IMR-90 (cell line): ENCODE results near the gene SCYGR6. TPM values are rescaled to one million over a fixed set of nuclear protein-coding genes. Genes with fewer than 3 reads are reported as not detected.

Experiments used
- ATAC-seq: fragments of 200-7000 bp; cut with Tn5 transposase; 2 replicates; pipeline ENCODE4 v1.9.1; 2020; ENCODE audit warnings: low read depth, mild to moderate bottlenecking, moderate library complexity
- BruUV-seq: library from RNA; stranded (reverse); fragments of 400-500 nt; replicated peaks from 2 replicates; lab custom pipeline; 2021; lab: Mats Ljungman, UMichigan
- CTCF ChIA-PET: fragments of 300-600 bp; formaldehyde crosslinking; extraction: SDS; loops from one replicate; lab custom pipeline; 2021; ENCODE audit warnings: antibody characterized with exemption; lab: Yijun Ruan, JAX
- POLR2A ChIA-PET: fragments of 300-600 bp; sonication (Branson Sonifier 250); formaldehyde crosslinking; loops from one replicate; lab custom pipeline; 2022; ENCODE audit warnings: antibody characterized with exemption; ENCODE audit not compliant: unreplicated experiment; lab: Charles Lee
- DNase-seq: peaks from one replicate; pipeline ENCODE4 v3.0.0; 2013
- H2AFZ ChIP-seq: replicated peaks from 2 replicates; pipeline ENCODE3; 2013; ENCODE audit warnings: low read length, mild to moderate bottlenecking; ENCODE audit not compliant: poor library complexity
- H2AK5ac ChIP-seq: 2 replicates; pipeline ENCODE4 v1.6.1; 2013; ENCODE audit warnings: low read depth, low read length, inconsistent platforms
- H2AK9ac ChIP-seq: replicated peaks from 2 replicates; pipeline ENCODE3; 2013; ENCODE audit warnings: mild to moderate bottlenecking, low read depth, low read length, moderate library complexity; ENCODE audit not compliant: poor library complexity
- H2BK120ac ChIP-seq: 2 replicates; pipeline ENCODE4 v1.6.1; 2013; ENCODE audit warnings: low read depth, low read length, inconsistent platforms
- H2BK15ac ChIP-seq: 3 replicates; pipeline ENCODE4 v1.6.1; 2013; ENCODE audit warnings: low read depth, low read length, inconsistent platforms
- H2BK20ac ChIP-seq: 2 replicates; pipeline ENCODE4 v1.6.1; 2013; ENCODE audit warnings: low read depth, mild to moderate bottlenecking, inconsistent platforms, low read length, moderate library complexity
- H2BK5ac ChIP-seq: 2 replicates; pipeline ENCODE4 v1.6.1; 2013; ENCODE audit warnings: mild to moderate bottlenecking, low read depth, low read length, inconsistent platforms; ENCODE audit not compliant: poor library complexity, severe bottlenecking
- H3K14ac ChIP-seq: replicated peaks from 2 replicates; pipeline ENCODE4 v1.6.1; 2013; ENCODE audit warnings: low read depth, low read length, inconsistent platforms
- H3K18ac ChIP-seq: 2 replicates; pipeline ENCODE4 v1.6.1; 2013; ENCODE audit warnings: low read depth, low read length, control low read depth
- H3K23ac ChIP-seq: 2 replicates; pipeline ENCODE4 v1.6.1; 2013; ENCODE audit warnings: low read depth, low read length, inconsistent platforms
- H3K27ac ChIP-seq: 2 replicates; pipeline ENCODE4 v1.5.1; 2013; ENCODE audit warnings: mild to moderate bottlenecking, control low read depth, low read length; ENCODE audit not compliant: insufficient read depth
- H3K27me3 ChIP-seq: 2 replicates; pipeline ENCODE4 v1.6.1; 2013; ENCODE audit warnings: low read length; ENCODE audit not compliant: control insufficient read depth, insufficient read depth
- H3K36me3 ChIP-seq: 2 replicates; pipeline ENCODE4 v1.6.1; 2013; ENCODE audit warnings: low read length, mixed read lengths; ENCODE audit not compliant: control insufficient read depth, insufficient read depth
- H3K4ac ChIP-seq: 2 replicates; pipeline ENCODE4 v1.6.1; 2013; ENCODE audit warnings: low read depth, low read length, inconsistent platforms
- H3K4me1 ChIP-seq: 2 replicates; pipeline ENCODE4 v1.6.1; 2013; ENCODE audit warnings: low read length, mixed read lengths; ENCODE audit not compliant: control insufficient read depth, insufficient read depth
- H3K4me2 ChIP-seq: 2 replicates; pipeline ENCODE4 v1.6.1; 2013; ENCODE audit warnings: low read depth, mild to moderate bottlenecking, control low read depth, low read length, moderate library complexity
- H3K4me3 ChIP-seq: 2 replicates; pipeline ENCODE4 v1.5.1; 2013; ENCODE audit warnings: low read depth, mild to moderate bottlenecking, control low read depth, low read length, moderate library complexity; ENCODE audit not compliant: insufficient read depth
- H3K56ac ChIP-seq: 2 replicates; pipeline ENCODE4 v1.6.1; 2013; ENCODE audit warnings: low read length, inconsistent platforms; ENCODE audit not compliant: insufficient read depth; ENCODE audit errors: extremely low read depth
- H3K79me1 ChIP-seq, 2 experiments: 2 replicates each; pipeline ENCODE4 v1.6.1; 2013; ENCODE audit warnings: low read length in 2 of 2, inconsistent platforms in 1 of 2, low read depth in 1 of 2
- H3K9ac ChIP-seq: 2 replicates; pipeline ENCODE4 v1.6.1; 2013; ENCODE audit warnings: low read depth, low read length, control low read depth
- H3K9me1 ChIP-seq: 2 replicates; pipeline ENCODE4 v1.6.1; 2013; ENCODE audit warnings: low read length, inconsistent platforms; ENCODE audit not compliant: insufficient read depth
- H3K9me3 ChIP-seq: 2 replicates; pipeline ENCODE4 v1.6.1; 2013; ENCODE audit warnings: low read length; ENCODE audit not compliant: control insufficient read depth, insufficient read depth
- H4K20me1 ChIP-seq: 2 replicates; pipeline ENCODE4 v1.6.1; 2013; ENCODE audit warnings: low read length, inconsistent platforms; ENCODE audit not compliant: insufficient read depth
- H4K5ac ChIP-seq: 2 replicates; pipeline ENCODE4 v1.6.1; 2013; ENCODE audit warnings: mild to moderate bottlenecking, low read depth, low read length, control low read depth
- H4K8ac ChIP-seq, 2 experiments: 2 replicates each; pipeline ENCODE4 v1.6.1; 2013; ENCODE audit warnings: low read depth in 2 of 2, low read length in 2 of 2, control low read depth in 1 of 2, inconsistent platforms in 1 of 2
- H4K91ac ChIP-seq: 2 replicates; pipeline ENCODE4 v1.6.1; 2013; ENCODE audit warnings: low read depth, low read length, inconsistent platforms; ENCODE audit not compliant: insufficient read depth
- CHD1 ChIP-seq: IDR thresholded peaks from 2 replicates; pipeline ENCODE4 v1.6.1; 2012; ENCODE audit warnings: low read depth, low read length, improper control_type of control experiment
- CTCF ChIP-seq: conservative IDR thresholded peaks from 2 replicates; pipeline ENCODE4 v1.5.1; 2012; ENCODE audit warnings: mild to moderate bottlenecking, low read depth, low read length, improper control_type of control experiment
- ELK1 ChIP-seq: fragments of 150-350 bp; IDR thresholded peaks from 2 replicates; pipeline ENCODE4 v1.6.1; 2016; ENCODE audit warnings: low read depth, mild to moderate bottlenecking, low read length, moderate library complexity, borderline replicate concordance
- MAFK ChIP-seq: IDR thresholded peaks from 2 replicates; pipeline ENCODE4 v1.6.1; 2012; ENCODE audit warnings: low read depth, low read length, improper control_type of control experiment
- MAZ ChIP-seq: IDR thresholded peaks from 2 replicates; pipeline ENCODE4 v1.6.1; 2012; ENCODE audit warnings: low read depth, mild to moderate bottlenecking, low read length, improper control_type of control experiment, moderate library complexity, borderline replicate concordance
- RCOR1 ChIP-seq: IDR thresholded peaks from 2 replicates; pipeline ENCODE4 v1.6.1; 2012; ENCODE audit warnings: mild to moderate bottlenecking, low read length, improper control_type of control experiment; ENCODE audit not compliant: insufficient replicate concordance
- SMC3 ChIP-seq: fragments of 150-350 bp; IDR thresholded peaks from 2 replicates; pipeline ENCODE4 v1.6.1; 2016; ENCODE audit warnings: low read depth, mild to moderate bottlenecking, antibody characterized with exemption, low read length, moderate library complexity
- USF2 ChIP-seq: fragments of 150-350 bp; IDR thresholded peaks from 2 replicates; pipeline ENCODE4 v1.6.1; 2017; ENCODE audit warnings: mild to moderate bottlenecking, antibody characterized with exemption, low read length, low read depth
- WGBS, 2 experiments: methylation state at CpG; one replicate each; pipeline versions ENCODE4 v1.1.5 to v1.1.7; 2013; ENCODE audit warnings: missing lambda C conversion rate in 2 of 2; ENCODE audit not compliant: insufficient read length in 1 of 2; ENCODE audit errors: extremely low coverage in 2 of 2; 5-methylcytosine and 5-hydroxymethylcytosine counted together
- dilution Hi-C: fragments of 300-500 bp; cut with HindIII; formaldehyde crosslinking; loops from one replicate; pipeline ENCODE4 v1.14.3; 2018; ENCODE audit warnings: low sequenced_read_pairs; ENCODE audit not compliant: unreplicated experiment
- in situ Hi-C: fragments of 300-500 bp; cut with MboI; formaldehyde crosslinking; loops from 3 replicates; pipeline ENCODE4 v1.14.3; 2019; ENCODE audit warnings: low sequenced_read_pairs, inconsistent platforms, mixed read lengths
- intact Hi-C: fragments of 100-400 bp; cut with micrococcal nuclease; formaldehyde crosslinking; loops from 2 replicates; pipeline ENCODE4 v1.10.0; 2022
- polyA plus RNA-seq, 3 experiments: library from polyadenylated mRNA; depleted of rRNA; stranded (reverse); fragments of >200 nt; gene quantifications; 2 replicates each; pipeline ENCODE4 v1.2.3, GENCODE V29; 2012; ENCODE audit warnings: low replicate concordance in 1 of 3
- total RNA-seq: library from RNA; depleted of rRNA; stranded (reverse); fragments of >200 nt; gene quantifications from 2 replicates; pipeline ENCODE4 v1.2.3, GENCODE V29; 2012

The SCYGR6 gene
- total and polyA plus RNA-seq, 2 of the 4 experiments (the other 2 are of a cell fraction), result not detected

GRCh38 chr2:227707390-227707789, 17.2 kb downstream of the SCYGR6 start:
- ChIA-PET POLR2A (no interaction called here), CTCF (no interaction called here)
- intact Hi-C loops (no loop called here), in situ Hi-C loops (no loop called here), dilution Hi-C loops (no loop called here)
- ATAC-seq, result no peak
- Histone ChIP-seq H3K4me2 (no peak overlapping the region), H3K56ac (no peak overlapping the region), H3K9me3 (no peaks in the 10 kb centered on the region), H4K8ac (no peak overlapping the region), H2BK5ac (no peak overlapping the region), H3K79me1 (no peaks in the 10 kb centered on the region), H4K91ac (no peak overlapping the region), H3K27me3 (no peaks in the 10 kb centered on the region), H3K36me3 (no peaks in the 10 kb centered on the region), H3K4me1 (no peaks in the 10 kb centered on the region), H2AK9ac (no peak overlapping the region), H2AK5ac (no peak overlapping the region), H3K23ac (no peak overlapping the region), H3K14ac (no peak overlapping the region), H2AFZ (no peak overlapping the region), H3K27ac (no peak overlapping the region), H2BK120ac (no peak overlapping the region), H3K4ac (no peak overlapping the region), H3K4me3 (no peak overlapping the region), H3K9ac (no peak overlapping the region), H2BK15ac (no peak overlapping the region), H3K18ac (no peak overlapping the region), H2BK20ac (no peak overlapping the region), H4K20me1 (no peaks in the 10 kb centered on the region), H3K9me1 (no peaks in the 10 kb centered on the region), H4K5ac (no peak overlapping the region)
- no TSS peak for BruUV-seq
- WGBS, 2 experiments, result no CpG with 5 or more reads among the region's 6 CpGs
- no peak for DNase-seq
- TF ChIP-seq SMC3, result no peak
- TF ChIP-seq CHD1, result no peak
- no peak for TF ChIP-seq CTCF
- no peak for TF ChIP-seq MAFK
- TF ChIP-seq USF2, result no peak
- no peak for TF ChIP-seq RCOR1
- TF ChIP-seq MAZ, result no peak
- no peak for TF ChIP-seq ELK1
